Amygdala (tissue), 56 donors: ENCODE measurements around the gene SNRNP200.
"Not testable (repeated sequence)": the region's sequence is repeated elsewhere in the genome, so short reads cannot be mapped to it uniquely, and the experiment has no call there.

Source experiments
- DNase-seq, 56 donors: peaks; one replicate each; lab custom pipeline; 2025; lab: John Stamatoyannopoulos, UW

Gene SNRNP200

GRCh38 chr2:96276787-96277499 lies 28.4 kb downstream of the SNRNP200 start:
- DNase-seq = peak in 1 of 56 donors; percentile 15

GRCh38 chr2:96274355-96275056 lies 30.8 kb downstream of the SNRNP200 start:
- no peak for DNase-seq

GRCh38 chr2:96273763-96274162 lies 31.6 kb downstream of the SNRNP200 start:
- DNase-seq = no peak

GRCh38 chr2:96271995-96272394 lies 33.4 kb downstream of the SNRNP200 start:
- no peak for DNase-seq

- no peak for DNase-seq
These were observed 38.0 kb downstream of the SNRNP200 start for GRCh38 chr2:96267159-96267971.

GRCh38 chr2:96265840-96266679 lies 39.3 kb downstream of the SNRNP200 start, which contains the start of the genes CIAO1 and TMEM127:
CIAO1 (plus strand) TSS chr2:96266225; CDS start chr2:96266351, 126 bp downstream.
TMEM127 (minus strand) TSS chr2:96265997; CDS start chr2:96265381, 616 bp downstream.
- DNase-seq = peak; percentile 80 to 99 (median 98)

GRCh38 chr2:96265349-96265839 lies 40.0 kb downstream of the SNRNP200 start:
- peak in 25 of 56 donors; percentile 50 to 81 (median 65) for DNase-seq

- DNase-seq = peak in 16 of 56 donors; percentile 8 to 59 (median 40)
These were observed 40.5 kb downstream of the SNRNP200 start for GRCh38 chr2:96264656-96265348.

- DNase-seq = no peak
These were observed 41.3 kb downstream of the SNRNP200 start for GRCh38 chr2:96264086-96264485.

GRCh38 chr2:96262306-96262705 lies 43.0 kb downstream of the SNRNP200 start:
- no peak for DNase-seq

- DNase-seq = no peak
These were observed 43.9 kb downstream of the SNRNP200 start for GRCh38 chr2:96261328-96262003.

GRCh38 chr2:96260387-96261260 lies 44.7 kb downstream of the SNRNP200 start:
- peak in 5 of 56 donors; percentile 8 to 40 (median 23) for DNase-seq

GRCh38 chr2:96259497-96259921 lies 45.8 kb downstream of the SNRNP200 start:
- DNase-seq = no peak

GRCh38 chr2:96258166-96259022 lies 47.0 kb downstream of the SNRNP200 start:
- DNase-seq = no peak

GRCh38 chr2:96257744-96258143 lies 47.6 kb downstream of the SNRNP200 start:
- DNase-seq = not testable (repeated sequence)

GRCh38 chr2:96256611-96257113 lies 48.7 kb downstream of the SNRNP200 start:
- no peak for DNase-seq
